Right atrium auricular region (tissue), 2 donors: ENCODE data around the gene TARS3. TPM values are rescaled to one million over a fixed set of nuclear protein-coding genes. Genes with fewer than 3 reads are reported as not detected.

Source experiments
- DNase-seq: peaks from one replicate; pipeline ENCODE4 v3.0.0-alpha.2; 2019; ENCODE audit warnings: low spot score
- H3K27ac ChIP-seq, 2 donors: fragments of 200-600 bp; sonication (generic); 1 replicate in 1 of 2; 2 replicates in 1 of 2; pipeline ENCODE4 v1.5.1; 2016 to 2019
- H3K27me3 ChIP-seq, 2 donors: fragments of 200-600 bp; sonication (generic); one replicate each; pipeline versions ENCODE4 v1.5.1 to v1.6.0; 2017 to 2019
- H3K36me3 ChIP-seq: fragments of 200-600 bp; sonication (generic); one replicate; pipeline ENCODE4 v1.5.1; 2016
- H3K4me1 ChIP-seq, 2 donors: fragments of 200-600 bp; sonication (generic); one replicate each; pipeline versions ENCODE4 v1.5.1 to v1.6.0; 2017 to 2019
- H3K4me3 ChIP-seq, 2 donors: fragments of 200-600 bp; sonication (generic); 1 replicate in 1 of 2; 2 replicates in 1 of 2; pipeline ENCODE4 v1.5.1; 2017 to 2019; ENCODE audit warnings: mild to moderate bottlenecking in 1 of 2, moderate library complexity in 1 of 2
- H3K9me3 ChIP-seq, 2 donors: fragments of 200-600 bp; sonication (generic); one replicate each; pipeline ENCODE4 v1.5.1; 2019
- CTCF ChIP-seq, 2 donors: fragments of 200-600 bp; sonication (generic); IDR thresholded peaks; one replicate each; pipeline ENCODE4 v1.5.1; 2019; ENCODE audit warnings: antibody characterized with exemption in 2 of 2
- total RNA-seq, 2 donors: library from RNA; depleted of rRNA; stranded (reverse); fragments of >200 nt; gene quantifications; one replicate each; pipeline ENCODE4 v1.1.0, GENCODE V29; 2016

The TARS3 gene
- total RNA-seq, 2 donors from 2014 or later, result 24.4 to 33.0 TPM

GRCh38 chr15:101648356-101648755 lies 75.9 kb downstream of the TARS3 start:
- no peak for TF ChIP-seq CTCF (IDR thresholded peaks at IDR 0.05)
- no peak overlapping the region for H3K4me3 ChIP-seq
- H3K36me3 ChIP-seq, result peaks cover 54% of the 10 kb centered on the region
- H3K27me3 ChIP-seq, result no peaks in the 10 kb centered on the region
- no peaks in the 10 kb centered on the region for H3K9me3 ChIP-seq
- DNase-seq, result no peak
- peaks cover 0 to 31% of the 10 kb centered on the region in 2 donors for H3K4me1 ChIP-seq
- H3K27ac ChIP-seq, result no peak overlapping the region

- H3K27ac ChIP-seq, result no peak overlapping the region
- H3K36me3 ChIP-seq, result peaks cover 65% of the 10 kb centered on the region
- no peaks in the 10 kb centered on the region for H3K9me3 ChIP-seq
- H3K27me3 ChIP-seq, result no peaks in the 10 kb centered on the region
- peaks cover 0 to 28% of the 10 kb centered on the region in 2 donors for H3K4me1 ChIP-seq
- H3K4me3 ChIP-seq, result no peak overlapping the region
- TF ChIP-seq CTCF (IDR thresholded peaks at IDR 0.05), result no peak
- DNase-seq, result no peak
Measured at GRCh38 chr15:101647251-101647650, 77.0 kb downstream of the TARS3 start.

GRCh38 chr15:101646672-101647071 lies 77.6 kb downstream of the TARS3 start:
- TF ChIP-seq CTCF (IDR thresholded peaks at IDR 0.05), result no peak
- Histone ChIP-seq H3K36me3 (peaks cover 71% of the 10 kb centered on the region), H3K9me3 (no peaks in the 10 kb centered on the region), H3K4me3 (no peak overlapping the region), H3K4me1 (peaks cover 0 to 29% of the 10 kb centered on the region in 2 donors), H3K27ac (peak overlapping the region in 1 of 2 donors; percentile 35), H3K27me3 (no peaks in the 10 kb centered on the region)
- DNase-seq, result no peak

- no peak overlapping the region for H3K4me3 ChIP-seq
- peaks cover 0 to 11% of the 10 kb centered on the region in 2 donors for H3K4me1 ChIP-seq
- H3K9me3 ChIP-seq, result no peaks in the 10 kb centered on the region
- H3K36me3 ChIP-seq, result peaks cover 70% of the 10 kb centered on the region
- no peaks in the 10 kb centered on the region for H3K27me3 ChIP-seq
- H3K27ac ChIP-seq, result peak overlapping the region in 1 of 2 donors; percentile 57
- DNase-seq, result no peak
- no peak for TF ChIP-seq CTCF (IDR thresholded peaks at IDR 0.05)
Measured at GRCh38 chr15:101642361-101642760, 81.9 kb downstream of the TARS3 start.

GRCh38 chr15:101641894-101642293 lies 82.4 kb downstream of the TARS3 start:
- Histone ChIP-seq H3K4me3 (no peak overlapping the region), H3K27me3 (no peaks in the 10 kb centered on the region), H3K4me1 (peaks cover 0 to 11% of the 10 kb centered on the region in 2 donors), H3K9me3 (no peaks in the 10 kb centered on the region), H3K27ac (peak overlapping the region; percentile 4 to 57), H3K36me3 (peaks cover 70% of the 10 kb centered on the region)
- TF ChIP-seq CTCF (IDR thresholded peaks at IDR 0.05), result no peak
- DNase-seq, result no peak

GRCh38 chr15:101641129-101641764 lies 83.0 kb downstream of the TARS3 start:
- Histone ChIP-seq H3K36me3 (peaks cover 63% of the 10 kb centered on the region), H3K27me3 (no peaks in the 10 kb centered on the region), H3K9me3 (no peaks in the 10 kb centered on the region), H3K27ac (peak overlapping the region; percentile 4 to 53), H3K4me1 (peaks cover 0 to 11% of the 10 kb centered on the region in 2 donors), H3K4me3 (no peak overlapping the region)
- peak; percentile 95 to 97 for TF ChIP-seq CTCF (IDR thresholded peaks at IDR 0.05)
- DNase-seq, result peak; percentile 83
